ENCODE results near the gene SPRED3. TPM values are rescaled to one million over a fixed set of nuclear protein-coding genes. Genes with fewer than 3 reads are reported as not detected.

The SPRED3 gene
- total and polyA plus RNA-seq, 9 of the 15 experiments (the other 6 are each of a cell fraction or from before 2014, with no cell fraction given): 0.05 to 1.3 (median 0.36) TPM

DNA sequence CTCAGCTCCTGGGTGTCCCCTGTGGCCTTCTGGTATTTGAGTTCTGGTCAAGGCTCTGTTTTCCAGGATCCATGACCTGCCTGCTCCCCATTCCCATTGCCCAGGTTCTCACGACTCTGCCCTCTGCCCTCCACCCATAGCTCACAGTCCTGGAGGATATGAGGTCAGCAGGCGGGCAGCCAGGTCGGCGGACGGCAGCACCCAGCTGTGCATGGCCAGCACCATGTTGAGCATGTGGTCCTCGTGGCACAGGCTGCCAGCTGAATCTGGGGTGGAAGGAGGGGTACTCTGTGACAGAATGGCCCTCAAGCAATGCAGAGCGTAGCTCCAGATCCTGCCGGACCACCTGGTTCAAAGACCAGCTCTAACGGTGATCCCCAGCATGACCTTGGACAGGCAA lies 32.4 kb downstream of the SPRED3 start:
- no peak overlapping the region for H2AFZ ChIP-seq (ENCODE audit: low read depth, low read length)
- DNase-seq (ENCODE audit: extremely low read depth in 1 of 4, low spot score in 3 of 4) (no peak), ATAC-seq (no peak), FAIRE-seq (no peak)
- no peak overlapping the region for H3K4me2 ChIP-seq (ENCODE audit: insufficient read depth, low read length)
- H3K9ac ChIP-seq (ENCODE audit: insufficient read depth in 1 of 2, low read depth in 2 of 2, low read length in 2 of 2): no peak overlapping the region
- intact Hi-C loops (cut with micrococcal nuclease): no loop called here
- no peaks in the 10 kb centered on the region for H3K27me3 ChIP-seq (ENCODE audit: control insufficient read depth in 2 of 2, insufficient read depth in 2 of 2, low read length in 2 of 2)
- peaks cover 25 to 40% of the 10 kb centered on the region in 2 experiments for H3K4me1 ChIP-seq (replicated peaks in 1 of 2; ENCODE audit: control insufficient read depth in 2 of 2, insufficient read depth in 2 of 2, low read length in 2 of 2)
- CTCF ChIA-PET (ENCODE audit: low intra/inter-chr PET ratio): no interaction called here
- no peak overlapping the region for H3K4me3 ChIP-seq
- H3K36me3 ChIP-seq (ENCODE audit: control insufficient read depth, insufficient read depth, low read length): no peaks in the 10 kb centered on the region
- POLR2A ChIA-PET: interaction anchor here (0.6 to 0.7 kb wide), 4 partner anchors 22 to 165 kb away, joined by 3 to 4 read pairs (median 4); no protein-coding TSS in a partner anchor
- 76% methylated on average over 9 of the region's 9 CpGs for WGBS (ENCODE audit: insufficient coverage, low coverage, missing lambda C conversion rate)
- no peak overlapping the region for H3K27ac ChIP-seq (ENCODE audit: extremely low read depth, low read depth, low read length)
- H4K20me1 ChIP-seq (replicated peaks; ENCODE audit: control insufficient read depth, insufficient read depth, low read length): no peaks in the 10 kb centered on the region
- no peaks in the 10 kb centered on the region for H3K9me3 ChIP-seq (replicated peaks; ENCODE audit: control insufficient read depth, insufficient read depth, low read depth, low read length)
- in situ Hi-C loops (cut with MboI): no loop called here
- H3K9me1 ChIP-seq (ENCODE audit: control insufficient read depth, insufficient read depth, low read length): no peaks in the 10 kb centered on the region
- H3K79me2 ChIP-seq (ENCODE audit: control insufficient read depth, insufficient read depth, low read length): peaks cover 4% of the 10 kb centered on the region; the same call in 1 of the 3 replicates
- no TSS peak for BruUV-seq (replicated peaks)
- TF ChIP-seq ARID2 (IDR thresholded peaks at IDR 0.05): no peak
- TF ChIP-seq HIVEP1 (CRISPR knock-in tag; IDR thresholded peaks at IDR 0.05): no peak
- TF ChIP-seq ZNF57 (CRISPR knock-in tag; IDR thresholded peaks at IDR 0.05): no peak
- no peak for TF ChIP-seq ZKSCAN8 (CRISPR knock-in tag; IDR thresholded peaks at IDR 0.05)
- no peak for TF ChIP-seq TGIF2 (CRISPR knock-in tag; IDR thresholded peaks at IDR 0.05)
- TF ChIP-seq, protein P1, sequence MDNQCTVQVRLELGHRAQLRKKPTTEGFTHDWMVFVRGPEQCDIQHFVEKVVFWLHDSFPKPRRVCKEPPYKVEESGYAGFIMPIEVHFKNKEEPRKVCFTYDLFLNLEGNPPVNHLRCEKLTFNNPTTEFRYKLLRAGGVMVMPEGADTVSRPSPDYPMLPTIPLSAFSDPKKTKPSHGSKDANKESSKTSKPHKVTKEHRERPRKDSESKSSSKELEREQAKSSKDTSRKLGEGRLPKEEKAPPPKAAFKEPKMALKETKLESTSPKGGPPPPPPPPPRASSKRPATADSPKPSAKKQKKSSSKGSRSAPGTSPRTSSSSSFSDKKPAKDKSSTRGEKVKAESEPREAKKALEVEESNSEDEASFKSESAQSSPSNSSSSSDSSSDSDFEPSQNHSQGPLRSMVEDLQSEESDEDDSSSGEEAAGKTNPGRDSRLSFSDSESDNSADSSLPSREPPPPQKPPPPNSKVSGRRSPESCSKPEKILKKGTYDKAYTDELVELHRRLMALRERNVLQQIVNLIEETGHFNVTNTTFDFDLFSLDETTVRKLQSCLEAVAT (IDR thresholded peaks at IDR 0.05): no peak
- TF ChIP-seq CCAR2 (IDR thresholded peaks at IDR 0.05; ENCODE audit: low read depth, low read length): no peak
- TF ChIP-seq, protein P2, sequence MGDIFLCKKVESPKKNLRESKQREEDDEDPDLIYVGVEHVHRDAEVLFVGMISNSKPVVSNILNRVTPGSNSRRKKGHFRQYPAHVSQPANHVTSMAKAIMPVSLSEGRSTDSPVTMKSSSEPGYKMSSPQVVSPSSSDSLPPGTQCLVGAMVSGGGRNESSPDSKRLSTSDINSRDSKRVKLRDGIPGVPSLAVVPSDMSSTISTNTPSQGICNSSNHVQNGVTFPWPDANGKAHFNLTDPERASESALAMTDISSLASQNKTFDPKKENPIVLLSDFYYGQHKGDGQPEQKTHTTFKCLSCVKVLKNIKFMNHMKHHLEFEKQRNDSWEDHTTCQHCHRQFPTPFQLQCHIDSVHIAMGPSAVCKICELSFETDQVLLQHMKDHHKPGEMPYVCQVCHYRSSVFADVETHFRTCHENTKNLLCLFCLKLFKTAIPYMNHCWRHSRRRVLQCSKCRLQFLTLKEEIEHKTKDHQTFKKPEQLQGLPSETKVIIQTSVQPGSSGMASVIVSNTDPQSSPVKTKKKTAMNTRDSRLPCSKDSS (IDR thresholded peaks at IDR 0.05; ENCODE audit: low read depth, partially characterized antibody): no peak
- TF ChIP-seq, protein P3, sequence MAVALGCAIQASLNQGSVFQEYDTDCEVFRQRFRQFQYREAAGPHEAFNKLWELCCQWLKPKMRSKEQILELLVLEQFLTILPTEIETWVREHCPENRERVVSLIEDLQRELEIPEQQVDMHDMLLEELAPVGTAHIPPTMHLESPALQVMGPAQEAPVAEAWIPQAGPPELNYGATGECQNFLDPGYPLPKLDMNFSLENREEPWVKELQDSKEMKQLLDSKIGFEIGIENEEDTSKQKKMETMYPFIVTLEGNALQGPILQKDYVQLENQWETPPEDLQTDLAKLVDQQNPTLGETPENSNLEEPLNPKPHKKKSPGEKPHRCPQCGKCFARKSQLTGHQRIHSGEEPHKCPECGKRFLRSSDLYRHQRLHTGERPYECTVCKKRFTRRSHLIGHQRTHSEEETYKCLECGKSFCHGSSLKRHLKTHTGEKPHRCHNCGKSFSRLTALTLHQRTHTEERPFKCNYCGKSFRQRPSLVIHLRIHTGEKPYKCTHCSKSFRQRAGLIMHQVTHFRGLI (CRISPR knock-in tag; IDR thresholded peaks at IDR 0.05): no peak
- TF ChIP-seq SMARCA4 (IDR thresholded peaks at IDR 0.05): no peak
- TF ChIP-seq SAFB2 (IDR thresholded peaks at IDR 0.05; ENCODE audit: borderline replicate concordance, low read depth, low read length, severe bottlenecking): no peak
- TF ChIP-seq XRCC4 (IDR thresholded peaks at IDR 0.05; ENCODE audit: extremely low read depth, insufficient read depth, insufficient read length): no peak
- no peak for TF ChIP-seq U2AF1 (optimal IDR thresholded peaks at IDR 0.05; ENCODE audit: low read depth, low read length)
- no peak for TF ChIP-seq BRD9 (IDR thresholded peaks at IDR 0.05; ENCODE audit: low read depth, partially characterized antibody)
- TF ChIP-seq, protein P4, sequence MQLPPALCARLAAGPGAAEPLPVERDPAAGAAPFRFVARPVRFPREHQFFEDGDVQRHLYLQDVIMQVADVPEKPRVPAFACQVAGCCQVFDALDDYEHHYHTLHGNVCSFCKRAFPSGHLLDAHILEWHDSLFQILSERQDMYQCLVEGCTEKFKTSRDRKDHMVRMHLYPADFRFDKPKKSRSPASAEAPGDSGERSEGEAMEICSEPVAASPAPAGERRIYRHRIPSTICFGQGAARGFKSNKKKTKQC (CRISPR knock-in tag; IDR thresholded peaks at IDR 0.05): no peak
- TF ChIP-seq, protein P5, sequence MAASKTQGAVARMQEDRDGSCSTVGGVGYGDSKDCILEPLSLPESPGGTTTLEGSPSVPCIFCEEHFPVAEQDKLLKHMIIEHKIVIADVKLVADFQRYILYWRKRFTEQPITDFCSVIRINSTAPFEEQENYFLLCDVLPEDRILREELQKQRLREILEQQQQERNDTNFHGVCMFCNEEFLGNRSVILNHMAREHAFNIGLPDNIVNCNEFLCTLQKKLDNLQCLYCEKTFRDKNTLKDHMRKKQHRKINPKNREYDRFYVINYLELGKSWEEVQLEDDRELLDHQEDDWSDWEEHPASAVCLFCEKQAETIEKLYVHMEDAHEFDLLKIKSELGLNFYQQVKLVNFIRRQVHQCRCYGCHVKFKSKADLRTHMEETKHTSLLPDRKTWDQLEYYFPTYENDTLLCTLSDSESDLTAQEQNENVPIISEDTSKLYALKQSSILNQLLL (CRISPR knock-in tag; IDR thresholded peaks at IDR 0.05; ENCODE audit: borderline replicate concordance): no peak
